Tibial artery (tissue), 4 donors: ENCODE data around the gene VARS2.

Experiments used
- DNase-seq, 2 donors: peaks; one replicate each; pipeline ENCODE4 v3.0.0-alpha.2; 2019
- H3K27ac ChIP-seq, 2 donors: fragments of 200-600 bp; sonication (generic) in 1 of 2; 1 replicate in 1 of 2; 2 replicates in 1 of 2; pipeline ENCODE4 v1.5.1; 2018 to 2019; ENCODE audit warnings: mild to moderate bottlenecking in 1 of 2
- H3K27me3 ChIP-seq, 2 donors: fragments of 200-600 bp; sonication (generic) in 1 of 2; one replicate each; pipeline versions ENCODE4 v1.5.1 to v1.6.0; 2016 to 2019
- H3K36me3 ChIP-seq, 3 donors: fragments of 200-600 bp; sonication (generic) in 2 of 3; one replicate each; pipeline ENCODE4 v1.5.1; 2016 to 2019; ENCODE audit warnings: mild to moderate bottlenecking in 2 of 3
- H3K4me1 ChIP-seq, 4 donors: fragments of 200-600 bp; sonication (generic) in 2 of 4; 1 replicate in 3 of 4; 2 replicates in 1 of 4; pipeline ENCODE4 v1.5.1; 2016 to 2019
- H3K4me3 ChIP-seq, 2 donors: fragments of 200-600 bp; sonication (generic) in 1 of 2; 1 replicate in 1 of 2; 2 replicates in 1 of 2; pipeline ENCODE4 v1.5.1; 2018 to 2019; ENCODE audit warnings: mild to moderate bottlenecking in 2 of 2
- H3K9me3 ChIP-seq, 3 donors: fragments of 200-600 bp; sonication (generic) in 1 of 3; one replicate each; pipeline ENCODE4 v1.5.1; 2016 to 2019
- CTCF ChIP-seq, 2 experiments: fragments of 200-600 bp in 1 of 2; fragments of 450-650 bp in 1 of 2; IDR thresholded peaks; one replicate each; pipeline ENCODE4 v1.5.1; 2017 to 2019; ENCODE audit warnings: antibody characterized with exemption in 2 of 2, mild to moderate bottlenecking in 1 of 2, moderate library complexity in 1 of 2
- intact Hi-C: fragments of 100-400 bp; cut with DNase I; formaldehyde crosslinking; loops from one replicate; pipeline ENCODE4 v1.15.0; 2023; ENCODE audit warnings: low total_unique reads

Gene VARS2

GRCh38 chr6:30912746-30913520 is 1.1 kb upstream of the VARS2 start:
- Histone ChIP-seq H3K27ac (peak overlapping the region; percentile 85 to 87), H3K4me1 (peaks cover 0 to 47% (median 34%) of the 10 kb centered on the region in 4 donors), H3K27me3 (no peaks in the 10 kb centered on the region), H3K9me3 (no peaks in the 10 kb centered on the region), H3K36me3 (peaks cover 14 to 44% (median 36%) of the 10 kb centered on the region in 3 donors), H3K4me3 (peak overlapping the region; percentile 53 to 63)
- intact Hi-C loops = loop anchor here (2.0 kb wide), 1 partner anchor 418 kb away; no protein-coding TSS in a partner anchor
- TF ChIP-seq CTCF (IDR thresholded peaks at IDR 0.05) = no peak
- DNase-seq = no peak

- peak overlapping the region; percentile 85 to 87 for H3K27ac ChIP-seq
- TF ChIP-seq CTCF (IDR thresholded peaks at IDR 0.05) = no peak
- intact Hi-C loops = loop anchor here (2.0 kb wide), 2 partner anchors 173 to 419 kb away; no protein-coding TSS in a partner anchor
- peaks cover 14 to 52% (median 44%) of the 10 kb centered on the region in 3 donors for H3K36me3 ChIP-seq
- peak overlapping the region; percentile 53 to 63 for H3K4me3 ChIP-seq
- DNase-seq = no peak
- H3K9me3 ChIP-seq = no peaks in the 10 kb centered on the region
- H3K4me1 ChIP-seq = peaks cover 0 to 44% (median 31%) of the 10 kb centered on the region in 4 donors
- no peaks in the 10 kb centered on the region for H3K27me3 ChIP-seq
Measured at GRCh38 chr6:30913721-30914075, 340 bp upstream of the VARS2 start.

GRCh38 chr6:30914854-30915590 is 984 bp downstream of the VARS2 start:
- Histone ChIP-seq H3K36me3 (peaks cover 15 to 62% (median 46%) of the 10 kb centered on the region in 3 donors), H3K4me3 (peak overlapping the region; percentile 53 to 63), H3K27me3 (no peaks in the 10 kb centered on the region), H3K9me3 (no peaks in the 10 kb centered on the region), H3K4me1 (peaks cover 0 to 31% (median 25%) of the 10 kb centered on the region in 4 donors), H3K27ac (peak overlapping the region; percentile 85 to 87)
- intact Hi-C loops = loop anchor here (2.0 kb wide), 1 partner anchor 172 kb away; no protein-coding TSS in a partner anchor
- no peak for TF ChIP-seq CTCF (IDR thresholded peaks at IDR 0.05)
- DNase-seq = no peak

GRCh38 chr6:30915591-30915946 is 1.5 kb downstream of the VARS2 start:
- peaks cover 0 to 31% (median 25%) of the 10 kb centered on the region in 4 donors for H3K4me1 ChIP-seq
- intact Hi-C loops = loop anchor here (2.0 kb wide), 1 partner anchor 171 kb away; no protein-coding TSS in a partner anchor
- H3K4me3 ChIP-seq = no peak overlapping the region
- DNase-seq = no peak
- peak overlapping the region; percentile 85 to 87 for H3K27ac ChIP-seq
- TF ChIP-seq CTCF (IDR thresholded peaks at IDR 0.05) = peak; percentile 25 to 57
- H3K9me3 ChIP-seq = no peaks in the 10 kb centered on the region
- H3K36me3 ChIP-seq = peaks cover 20 to 62% (median 46%) of the 10 kb centered on the region in 3 donors
- no peaks in the 10 kb centered on the region for H3K27me3 ChIP-seq

- H3K36me3 ChIP-seq = peaks cover 26 to 62% (median 47%) of the 10 kb centered on the region in 3 donors
Measured at GRCh38 chr6:30917041-30917440, 3.0 kb downstream of the VARS2 start.

More at GRCh38 chr6:30917041-30917440, 3.0 kb downstream of the VARS2 start:
- H3K9me3 ChIP-seq = no peaks in the 10 kb centered on the region
- peaks cover 0 to 31% (median 25%) of the 10 kb centered on the region in 4 donors for H3K4me1 ChIP-seq
- no peak for TF ChIP-seq CTCF (IDR thresholded peaks at IDR 0.05)
- no peak overlapping the region for H3K4me3 ChIP-seq
- no peak for DNase-seq
- H3K27ac ChIP-seq = no peak overlapping the region
- H3K27me3 ChIP-seq = no peaks in the 10 kb centered on the region
- intact Hi-C loops = no loop called here
